Activated T-helper 1 cell treated with anti-CD3 and anti-CD28 coated beads, Interleukin-12 subunit alpha, Interleukin-12 subunit beta, Interleukin-2, Interleukin-4 antibody, amounts not matched to agents 30 ng/mL and 10 ng/mL and 1 ng/mL, durations not matched to agents 14 hours and 24 hours and 36 hours (primary cell): ENCODE measurements around the gene BCKDHB. TPM values are rescaled to one million over a fixed set of nuclear protein-coding genes. Genes with fewer than 3 reads are reported as not detected.
"Not testable (repeated sequence)": the region's sequence is repeated elsewhere in the genome, so short reads cannot be mapped to it uniquely, and the experiment has no call there.

Source experiments
- DNase-seq: peaks from one replicate; pipeline ENCODE4 v3.0.0; 2021; ENCODE audit warnings: low spot score
- H3K27ac Mint-ChIP-seq: one replicate; pipeline ENCODE4 v1.8.0; 2021; ENCODE audit warnings: mild to moderate bottlenecking, mixed read lengths
- H3K27me3 Mint-ChIP-seq: one replicate; pipeline ENCODE4 v1.8.0; 2022; ENCODE audit warnings: mild to moderate bottlenecking, moderate library complexity, mixed read lengths; ENCODE audit not compliant: insufficient read depth
- H3K36me3 Mint-ChIP-seq: one replicate; pipeline ENCODE4 v1.8.0; 2021; ENCODE audit warnings: low read depth, mixed read lengths
- H3K4me1 Mint-ChIP-seq: one replicate; pipeline ENCODE4 v1.8.0; 2021; ENCODE audit warnings: low read depth, mixed read lengths
- H3K4me3 Mint-ChIP-seq: one replicate; pipeline ENCODE4 v1.8.0; 2021; ENCODE audit warnings: mild to moderate bottlenecking, moderate library complexity, mixed read lengths
- H3K9me3 Mint-ChIP-seq: one replicate; pipeline ENCODE4 v1.8.0; 2021; ENCODE audit warnings: mixed read lengths
- intact Hi-C: fragments of 100-400 bp; cut with micrococcal nuclease; formaldehyde crosslinking; loops from one replicate; pipeline ENCODE4 v1.15.1; 2024
- total RNA-seq: library from RNA; stranded (reverse); gene quantifications from 2 replicates; pipeline ENCODE4 v1.2.3, GENCODE V29; 2022

BCKDHB gene
- total RNA-seq, 1 donor from 2014 or later, result 13.3 TPM

DNA sequence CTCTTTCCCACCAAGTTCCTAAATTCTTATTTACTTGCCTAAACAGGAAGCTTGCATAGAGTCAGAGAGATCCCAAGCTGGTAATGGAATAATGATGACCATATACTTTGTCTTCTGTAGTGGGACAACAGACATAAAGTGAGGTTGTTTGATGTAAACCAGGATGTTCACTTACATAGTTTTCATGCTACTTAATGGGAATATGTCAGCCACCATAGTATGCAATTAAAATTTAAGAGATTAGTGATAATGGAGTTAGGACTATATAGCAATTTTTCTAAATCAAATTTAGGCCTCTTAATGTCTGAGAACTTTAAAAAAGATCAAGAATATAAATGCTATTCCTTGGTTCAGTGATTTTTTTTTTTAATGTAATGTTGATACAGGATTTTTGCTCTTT, 180.6 kb downstream of the BCKDHB start:
- DNase-seq, result no peak
- Mint-ChIP-seq H3K36me3 (no peaks in the 10 kb centered on the region), H3K27me3 (no peaks in the 10 kb centered on the region), H3K4me1 (no peaks in the 10 kb centered on the region), H3K9me3 (peaks cover 1% of the 10 kb centered on the region), H3K27ac (no peak overlapping the region), H3K4me3 (no peak overlapping the region)
- intact Hi-C loops, result no loop called here

DNA sequence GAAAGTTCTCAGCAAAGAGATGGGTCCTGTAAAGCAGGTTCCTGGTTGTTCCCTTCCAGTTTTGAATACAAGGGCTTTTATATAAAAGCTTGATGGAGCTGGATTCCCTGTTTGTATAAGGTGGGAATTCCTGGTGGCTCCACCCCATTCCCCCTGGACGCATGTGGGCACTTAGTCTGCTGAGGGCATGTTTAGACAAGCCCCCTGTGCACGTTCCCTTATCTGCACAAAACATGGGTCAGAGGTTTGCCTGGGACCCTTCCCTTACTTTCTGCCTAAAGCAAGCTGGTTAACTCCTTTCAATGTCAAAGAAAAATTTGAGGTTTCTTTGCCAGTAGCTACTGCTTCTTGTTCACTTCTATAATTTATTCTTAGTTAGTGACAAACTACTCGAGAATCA, 181.1 kb downstream of the BCKDHB start:
- Mint-ChIP-seq H3K4me1 (no peaks in the 10 kb centered on the region), H3K4me3 (no peak overlapping the region), H3K27me3 (no peaks in the 10 kb centered on the region), H3K27ac (no peak overlapping the region), H3K9me3 (peaks cover 6% of the 10 kb centered on the region), H3K36me3 (no peaks in the 10 kb centered on the region)
- no peak for DNase-seq
- intact Hi-C loops, result no loop called here

DNA sequence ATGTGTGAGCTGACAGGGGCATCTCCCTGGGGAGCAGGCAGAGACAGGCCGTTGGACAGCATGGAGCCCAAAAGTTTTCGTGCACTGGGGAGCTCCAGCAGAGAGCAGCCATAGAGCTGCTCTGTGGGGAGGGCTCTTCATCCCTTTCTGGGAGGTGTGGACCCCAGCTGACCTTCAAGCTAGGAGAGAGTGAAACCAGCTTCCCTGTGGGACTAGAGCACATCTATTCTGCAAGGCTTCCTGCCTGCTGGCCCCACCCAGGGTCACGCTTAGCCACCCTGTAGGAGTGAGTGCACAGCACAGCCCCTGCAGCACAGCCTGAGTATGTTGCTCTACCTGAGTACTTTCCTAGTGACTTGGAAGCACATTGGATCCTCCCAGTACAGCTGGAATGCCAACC, 183.3 kb downstream of the BCKDHB start:
- intact Hi-C loops, result no loop called here
- H3K36me3 Mint-ChIP-seq, result no peaks in the 10 kb centered on the region
- DNase-seq, result no peak
- H3K4me3 Mint-ChIP-seq, result no peak overlapping the region
- H3K4me1 Mint-ChIP-seq, result no peaks in the 10 kb centered on the region
- peaks cover 25% of the 10 kb centered on the region for H3K9me3 Mint-ChIP-seq
- no peak overlapping the region for H3K27ac Mint-ChIP-seq
- no peaks in the 10 kb centered on the region for H3K27me3 Mint-ChIP-seq

DNA sequence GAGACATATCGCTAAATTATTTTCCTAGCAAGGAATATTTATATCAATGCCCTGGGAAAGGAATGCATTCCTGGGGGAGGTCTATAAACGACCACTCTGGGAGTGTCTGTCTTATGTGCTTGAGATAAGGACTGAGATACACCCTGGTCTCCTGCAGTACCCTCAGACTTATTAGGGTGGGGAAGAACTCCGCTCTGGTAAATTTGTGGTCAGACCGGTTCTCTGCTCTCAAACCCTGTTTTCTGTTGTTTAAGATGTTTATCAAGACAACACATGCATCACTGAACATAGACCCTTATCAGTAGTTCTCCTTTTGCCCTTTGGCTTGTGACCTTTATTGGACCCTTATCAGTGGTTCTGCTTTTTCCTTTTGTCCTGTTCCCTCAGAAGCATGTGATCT, 188.1 kb downstream of the BCKDHB start:
- H3K9me3 Mint-ChIP-seq, result peaks cover 31% of the 10 kb centered on the region
- H3K4me1 Mint-ChIP-seq, H3K36me3 Mint-ChIP-seq, H3K4me3 Mint-ChIP-seq, intact Hi-C loops, H3K27me3 Mint-ChIP-seq, H3K27ac Mint-ChIP-seq, DNase-seq: not testable (repeated sequence)

DNA sequence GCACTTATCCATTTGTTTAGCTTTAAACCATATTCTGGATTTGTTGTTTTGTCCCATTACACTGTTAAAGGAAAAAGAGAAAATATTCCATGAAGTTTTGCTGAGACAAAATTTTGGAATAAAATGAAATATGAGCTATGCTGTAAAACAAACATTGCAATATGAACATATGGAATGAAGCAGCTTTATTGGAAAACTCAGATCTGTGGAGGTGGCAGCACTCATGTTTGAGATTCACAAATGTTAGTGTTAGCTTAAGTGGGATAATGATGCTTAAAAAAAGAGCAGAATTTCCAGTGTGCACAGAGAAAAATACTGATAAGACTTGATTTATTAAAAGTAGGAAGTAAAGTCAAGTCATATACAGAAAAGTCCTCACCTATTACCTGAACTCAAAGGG, 196.2 kb downstream of the BCKDHB start:
- no peaks in the 10 kb centered on the region for H3K4me1 Mint-ChIP-seq

DNA sequence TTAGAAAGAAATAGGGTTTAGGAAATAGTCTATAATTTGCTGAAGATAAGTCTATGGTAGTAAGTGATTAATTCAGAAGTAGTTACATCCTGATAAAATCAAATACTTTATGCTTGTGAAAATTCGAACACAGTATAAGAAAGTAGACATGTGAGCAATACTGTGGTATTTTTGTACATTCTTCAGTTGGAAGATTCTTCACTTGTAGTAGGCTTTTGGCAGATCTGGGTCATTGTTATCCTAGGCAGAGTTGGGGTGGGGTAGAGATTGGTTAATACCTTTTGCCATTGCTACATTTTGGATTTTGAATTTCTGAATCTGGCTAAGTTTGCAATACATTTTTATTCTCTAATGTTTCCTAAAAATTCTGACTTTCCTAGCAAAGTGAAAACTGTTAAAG, 197.5 kb downstream of the BCKDHB start:
- no peaks in the 10 kb centered on the region for H3K4me1 Mint-ChIP-seq
- no peak for DNase-seq
- no peak overlapping the region for H3K27ac Mint-ChIP-seq
- H3K36me3 Mint-ChIP-seq, result no peaks in the 10 kb centered on the region
- no peaks in the 10 kb centered on the region for H3K27me3 Mint-ChIP-seq
- H3K4me3 Mint-ChIP-seq, result no peak overlapping the region
- intact Hi-C loops, result no loop called here
- H3K9me3 Mint-ChIP-seq, result no peaks in the 10 kb centered on the region

More for the DNA sequence above, 196.2 kb downstream of the BCKDHB start:
- Mint-ChIP-seq H3K9me3 (no peaks in the 10 kb centered on the region), H3K36me3 (no peaks in the 10 kb centered on the region), H3K27me3 (no peaks in the 10 kb centered on the region), H3K4me3 (no peak overlapping the region), H3K27ac (no peak overlapping the region)
- intact Hi-C loops, result no loop called here
- DNase-seq, result no peak

DNA sequence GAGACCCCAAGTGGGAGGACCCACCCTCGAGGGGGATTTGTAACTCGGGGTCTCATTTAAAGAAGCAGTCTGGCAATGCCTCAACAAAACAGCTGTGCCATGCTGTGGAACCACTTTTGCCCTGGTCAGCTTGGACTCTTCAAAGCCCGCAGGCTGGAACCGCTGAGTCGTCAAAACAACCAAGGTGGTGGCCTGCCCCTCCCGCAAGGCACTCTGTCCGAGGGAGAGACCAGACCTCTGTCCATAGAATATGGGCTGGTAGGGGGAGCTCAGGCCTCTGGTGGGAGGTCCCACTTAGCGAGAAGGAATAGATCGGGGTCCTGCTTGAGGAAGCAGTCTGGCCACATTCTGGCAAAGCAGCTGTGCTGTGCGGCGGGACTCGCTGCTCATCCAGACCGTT, 208.1 kb downstream of the BCKDHB start:
- Mint-ChIP-seq H3K9me3 (peaks cover 4% of the 10 kb centered on the region), H3K27ac (no peak overlapping the region), H3K36me3 (no peaks in the 10 kb centered on the region), H3K4me3 (no peak overlapping the region), H3K4me1 (no peaks in the 10 kb centered on the region), H3K27me3 (no peaks in the 10 kb centered on the region)
- intact Hi-C loops, result no loop called here
- no peak for DNase-seq

DNA sequence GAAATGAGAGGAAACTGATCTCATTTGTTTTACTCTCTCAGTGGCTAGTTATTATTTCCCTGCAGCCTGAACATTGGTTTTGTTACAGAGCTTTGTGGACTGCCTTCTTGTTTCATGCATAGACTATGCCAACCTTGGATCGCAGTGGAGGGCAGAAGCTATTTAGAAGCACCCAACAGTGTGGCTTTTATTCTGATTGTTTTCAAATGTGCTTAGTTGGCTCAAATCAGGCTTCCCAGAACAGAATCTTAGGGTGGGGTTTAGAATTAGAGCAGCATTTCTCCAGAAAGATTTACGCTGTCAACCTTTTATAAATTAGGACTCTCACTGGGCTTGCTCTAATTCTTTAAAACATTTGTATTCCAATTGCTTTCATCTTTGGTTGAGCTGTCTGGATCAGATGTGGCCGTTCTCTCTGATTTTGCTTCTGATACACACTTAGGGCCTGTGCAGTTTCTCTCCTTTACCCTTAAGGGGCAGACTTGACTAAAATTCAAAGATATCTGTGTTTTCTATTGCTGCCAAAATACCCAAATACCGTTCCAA, 210.3 kb downstream of the BCKDHB start:
- Mint-ChIP-seq H3K9me3 (peaks cover 4% of the 10 kb centered on the region), H3K27me3 (no peaks in the 10 kb centered on the region), H3K4me3 (no peak overlapping the region), H3K27ac (no peak overlapping the region), H3K36me3 (no peaks in the 10 kb centered on the region), H3K4me1 (no peaks in the 10 kb centered on the region)
- intact Hi-C loops, result no loop called here
- DNase-seq, result no peak

DNA sequence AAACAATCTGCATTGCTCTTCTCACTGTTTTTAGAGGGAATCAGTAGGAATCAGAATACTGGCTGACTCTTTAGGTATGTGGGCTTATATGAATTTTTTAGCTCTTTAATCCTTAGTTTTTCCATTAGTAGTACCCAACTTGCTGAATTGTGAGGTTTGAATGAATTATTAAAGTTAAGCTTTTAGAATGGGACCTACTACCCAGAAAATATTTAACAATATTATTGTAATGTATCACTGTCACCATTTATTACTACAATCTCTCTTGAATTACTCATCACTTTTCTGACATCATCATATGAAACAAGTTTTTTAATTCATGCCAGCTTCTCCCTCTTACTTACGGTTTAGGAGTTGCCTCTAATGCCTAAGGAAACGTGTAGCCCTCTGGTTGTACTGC, 212.7 kb downstream of the BCKDHB start:
- Mint-ChIP-seq H3K4me3 (no peak overlapping the region), H3K4me1 (no peaks in the 10 kb centered on the region), H3K36me3 (no peaks in the 10 kb centered on the region), H3K27me3 (no peaks in the 10 kb centered on the region), H3K27ac (no peak overlapping the region), H3K9me3 (no peaks in the 10 kb centered on the region)
- no peak for DNase-seq
- intact Hi-C loops, result no loop called here

DNA sequence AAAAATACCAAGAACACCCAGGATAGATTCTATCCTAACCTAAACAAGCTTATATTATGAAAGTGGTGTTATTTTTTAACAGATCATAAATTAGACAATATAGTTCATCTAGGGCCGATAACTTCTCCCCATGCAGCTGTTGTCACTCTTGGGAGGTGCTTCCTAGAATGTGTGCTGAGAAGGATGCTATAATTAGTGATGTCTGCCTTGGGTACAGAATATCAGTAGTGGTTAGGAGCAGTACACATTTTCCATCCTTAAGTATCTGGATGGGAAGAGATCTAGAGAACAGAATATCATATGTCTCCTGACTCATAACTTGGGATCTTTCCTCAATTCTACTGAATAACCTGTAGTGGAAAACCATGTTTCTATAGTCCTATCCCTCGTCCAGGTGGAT, 214.5 kb downstream of the BCKDHB start:
- no peak overlapping the region for H3K4me3 Mint-ChIP-seq

DNA sequence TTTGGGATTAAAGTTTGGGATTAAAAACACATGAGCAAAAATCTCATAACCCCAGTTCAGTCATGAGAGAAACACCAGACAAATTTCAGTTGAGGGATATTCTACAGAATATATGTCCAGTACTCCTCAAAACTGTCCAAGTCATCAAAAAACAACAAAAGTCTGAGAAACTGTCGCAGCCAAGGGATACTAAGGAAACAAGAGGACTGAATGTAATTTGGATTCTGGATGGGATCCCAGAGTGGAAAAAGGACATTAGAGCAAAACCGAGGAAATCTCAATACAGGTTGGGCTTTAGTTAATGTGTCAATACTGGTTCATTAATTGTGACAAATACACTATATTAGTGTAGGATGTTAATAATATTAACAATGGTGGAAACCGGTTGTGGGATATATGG, 219.3 kb downstream of the BCKDHB start:
- DNase-seq, result no peak
- Mint-ChIP-seq H3K36me3 (no peaks in the 10 kb centered on the region), H3K9me3 (no peaks in the 10 kb centered on the region), H3K27me3 (no peaks in the 10 kb centered on the region), H3K4me3 (no peak overlapping the region), H3K4me1 (no peaks in the 10 kb centered on the region), H3K27ac (no peak overlapping the region)
- intact Hi-C loops, result no loop called here

More for the DNA sequence above, 214.5 kb downstream of the BCKDHB start:
- Mint-ChIP-seq H3K36me3 (no peaks in the 10 kb centered on the region), H3K27me3 (no peaks in the 10 kb centered on the region), H3K4me1 (no peaks in the 10 kb centered on the region), H3K9me3 (no peaks in the 10 kb centered on the region), H3K27ac (no peak overlapping the region)
- intact Hi-C loops, result no loop called here
- no peak for DNase-seq

DNA sequence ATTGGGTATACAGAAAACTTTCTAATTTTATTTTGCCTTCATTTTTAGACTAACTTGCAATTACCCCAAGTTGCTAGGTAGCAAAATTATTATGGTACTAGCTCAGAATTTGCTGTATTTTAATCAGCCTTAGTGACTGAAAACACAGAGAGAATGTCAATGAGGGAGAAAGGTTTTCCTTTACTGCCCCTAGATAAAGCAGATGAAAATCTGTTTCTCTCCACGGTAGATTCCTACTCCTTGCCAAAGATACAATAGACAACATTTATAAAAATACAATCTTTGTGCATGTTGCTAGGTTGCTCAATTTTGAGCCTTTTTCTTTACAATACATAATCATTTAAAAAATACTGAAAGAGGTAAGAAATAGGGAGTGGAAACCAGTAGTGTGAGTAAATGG, 222.2 kb downstream of the BCKDHB start:
- H3K27ac Mint-ChIP-seq, result no peak overlapping the region
- intact Hi-C loops, result no loop called here
- no peak overlapping the region for H3K4me3 Mint-ChIP-seq
- no peaks in the 10 kb centered on the region for H3K36me3 Mint-ChIP-seq
- no peaks in the 10 kb centered on the region for H3K4me1 Mint-ChIP-seq
- no peak for DNase-seq
- no peaks in the 10 kb centered on the region for H3K9me3 Mint-ChIP-seq
- no peaks in the 10 kb centered on the region for H3K27me3 Mint-ChIP-seq

DNA sequence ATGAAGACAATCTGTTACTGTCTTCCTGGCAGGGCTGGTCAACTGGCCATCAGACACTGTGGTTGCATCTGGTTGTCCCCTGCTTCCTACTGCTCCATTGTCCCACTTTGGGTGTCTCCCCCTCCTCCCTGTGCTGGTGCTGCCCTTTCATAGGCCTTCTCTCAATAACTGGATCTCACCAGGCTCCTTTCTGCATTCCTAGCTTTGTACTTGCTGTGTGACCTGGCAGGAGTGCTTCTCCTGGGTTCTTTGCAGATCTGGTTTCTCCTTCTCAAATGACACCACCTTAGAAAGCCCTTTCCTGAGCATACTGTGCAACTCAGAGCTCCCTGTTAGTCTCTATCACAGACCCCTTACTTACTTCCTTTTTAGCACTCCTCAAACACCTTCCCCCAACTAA, 223.0 kb downstream of the BCKDHB start:
- DNase-seq, result no peak
- no peaks in the 10 kb centered on the region for H3K9me3 Mint-ChIP-seq
- H3K27ac Mint-ChIP-seq, result no peak overlapping the region
- no peaks in the 10 kb centered on the region for H3K4me1 Mint-ChIP-seq
- no peaks in the 10 kb centered on the region for H3K27me3 Mint-ChIP-seq
- H3K36me3 Mint-ChIP-seq, result no peaks in the 10 kb centered on the region
- intact Hi-C loops, result no loop called here
- no peak overlapping the region for H3K4me3 Mint-ChIP-seq

DNA sequence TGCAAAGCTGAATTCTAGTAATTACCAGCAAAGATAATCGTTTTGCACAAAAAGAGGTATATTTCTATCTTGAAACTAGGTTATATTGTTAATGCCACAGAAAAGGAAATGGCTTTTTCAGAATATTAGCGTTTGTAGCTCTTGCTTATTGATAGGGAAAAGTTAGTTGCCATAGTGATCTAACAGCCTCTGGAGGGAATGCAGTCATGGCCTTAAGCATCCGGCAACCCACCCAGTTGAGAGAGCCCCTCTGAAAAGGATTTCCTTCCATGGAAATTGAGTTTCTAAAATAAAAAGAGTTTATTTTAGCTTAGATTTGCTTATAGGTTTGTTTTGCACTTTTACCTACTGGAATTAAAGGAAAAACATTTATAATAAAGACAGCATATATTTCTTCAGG, 224.5 kb downstream of the BCKDHB start:
- intact Hi-C loops, result loop anchor here (10.0 kb wide), 1 partner anchor 196 kb away; no protein-coding TSS in a partner anchor
- Mint-ChIP-seq H3K27me3 (no peaks in the 10 kb centered on the region), H3K27ac (no peak overlapping the region), H3K36me3 (no peaks in the 10 kb centered on the region), H3K4me3 (no peak overlapping the region), H3K9me3 (no peaks in the 10 kb centered on the region), H3K4me1 (no peaks in the 10 kb centered on the region)
- no peak for DNase-seq
